HUES48 (cell line): ENCODE results near the gene JMY.

ENCODE experiments used
- H3K27ac ChIP-seq: one replicate; pipeline ENCODE4 v1.7.0; 2013; ENCODE audit warnings: low read depth, low read length, inconsistent platforms
- H3K27me3 ChIP-seq: 2 replicates; pipeline ENCODE4 v1.6.1; 2013; ENCODE audit warnings: mild to moderate bottlenecking, low read length; ENCODE audit not compliant: control insufficient read depth, insufficient read depth
- H3K36me3 ChIP-seq: 2 replicates; pipeline ENCODE4 v1.6.1; 2013; ENCODE audit warnings: low read length; ENCODE audit not compliant: control insufficient read depth, insufficient read depth
- H3K4me1 ChIP-seq: 2 replicates; pipeline ENCODE4 v1.6.1; 2013; ENCODE audit warnings: mild to moderate bottlenecking, low read length; ENCODE audit not compliant: control insufficient read depth, insufficient read depth
- H3K4me3 ChIP-seq: 2 replicates; pipeline ENCODE4 v1.5.1; 2013; ENCODE audit warnings: mild to moderate bottlenecking, low read depth, low read length
- H3K9ac ChIP-seq: 2 replicates; pipeline ENCODE4 v1.6.1; 2013; ENCODE audit warnings: mild to moderate bottlenecking, low read depth, low read length, moderate library complexity
- H3K9me3 ChIP-seq: 2 replicates; pipeline ENCODE4 v1.6.1; 2013; ENCODE audit warnings: low read length; ENCODE audit not compliant: control insufficient read depth, insufficient read depth

JMY gene

DNA sequence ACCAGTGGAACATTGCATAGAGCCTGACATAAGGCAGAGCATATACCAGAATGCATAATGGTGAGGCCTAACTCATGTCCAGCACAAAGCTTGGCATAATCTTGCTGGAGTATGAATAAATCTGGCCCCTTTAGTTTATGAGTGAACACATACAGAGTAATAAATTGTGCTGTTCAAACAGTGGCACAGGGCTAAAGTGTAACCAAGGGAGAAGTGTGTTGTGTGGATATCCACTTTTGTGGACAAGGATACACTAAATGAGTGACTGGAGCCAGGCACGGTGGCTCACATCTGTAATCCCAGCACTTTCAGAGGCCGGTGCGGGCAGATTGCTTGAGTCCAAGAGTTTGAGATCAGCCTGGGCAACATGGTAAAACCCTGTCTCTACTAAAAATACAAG lies 29.4 kb upstream of the JMY start:
- Histone ChIP-seq H3K27me3 (no peaks in the 10 kb centered on the region), H3K27ac (no peak overlapping the region), H3K4me1 (no peaks in the 10 kb centered on the region), H3K4me3 (no peak overlapping the region), H3K9ac (no peak overlapping the region), H3K36me3 (no peaks in the 10 kb centered on the region), H3K9me3 (no peaks in the 10 kb centered on the region)

DNA sequence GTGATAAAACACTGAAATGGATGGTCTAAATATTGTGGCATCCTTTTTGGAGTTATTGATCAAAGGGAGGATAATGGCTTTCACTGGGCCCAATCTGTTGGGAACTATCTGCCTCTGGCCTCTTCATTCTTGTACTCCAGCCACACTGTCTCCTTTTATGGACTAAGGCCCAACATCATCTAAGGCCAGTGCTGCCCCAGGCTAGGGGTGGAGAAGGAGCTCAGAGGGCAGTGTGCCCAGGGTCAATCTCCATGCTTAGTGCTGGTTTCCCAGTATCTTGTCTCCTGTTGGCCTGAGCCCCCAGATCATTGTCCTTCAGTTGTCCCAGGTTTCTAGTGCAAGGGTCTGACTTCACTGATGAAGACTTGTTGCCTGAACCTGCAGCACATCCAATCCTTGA lies 26.4 kb upstream of the JMY start:
- no peaks in the 10 kb centered on the region for H3K27me3 ChIP-seq
- H3K9me3 ChIP-seq, result no peaks in the 10 kb centered on the region
- H3K4me1 ChIP-seq, result no peaks in the 10 kb centered on the region
- no peak overlapping the region for H3K27ac ChIP-seq
- H3K4me3 ChIP-seq, result no peak overlapping the region
- no peak overlapping the region for H3K9ac ChIP-seq
- H3K36me3 ChIP-seq, result no peaks in the 10 kb centered on the region

DNA sequence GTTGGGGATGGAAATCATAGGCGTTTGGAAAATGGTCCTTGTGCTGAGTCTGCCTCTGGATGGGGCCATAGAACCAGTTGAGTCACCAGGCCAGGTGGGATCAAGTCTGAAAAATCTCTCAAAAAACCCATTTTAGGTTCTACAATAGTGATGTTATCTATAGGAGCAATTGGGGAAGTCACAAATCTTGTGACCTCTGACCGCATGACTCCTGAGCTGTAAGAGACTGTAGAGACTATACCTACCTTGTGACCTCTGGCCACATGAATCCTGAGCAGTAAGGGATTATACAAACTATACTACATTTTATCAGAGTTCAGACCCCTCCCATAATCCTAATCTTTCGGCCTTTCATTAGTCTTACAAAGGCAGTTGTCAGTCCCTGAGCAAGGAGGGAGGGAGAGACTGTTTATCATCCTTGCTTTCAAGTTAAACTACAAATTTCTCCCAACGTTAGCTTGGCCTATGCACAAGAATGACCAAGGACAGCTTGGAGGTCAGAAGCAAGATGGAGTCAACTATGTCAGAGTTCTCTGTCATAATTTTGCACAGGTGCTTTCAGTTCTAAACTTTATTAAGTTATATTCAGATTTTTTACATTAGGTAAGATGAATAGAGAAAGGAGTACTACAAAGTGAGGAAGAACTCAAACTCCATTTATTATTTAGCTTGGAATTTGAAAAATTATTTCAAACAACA lies 11.5 kb upstream of the JMY start:
- Histone ChIP-seq H3K27ac (no peak overlapping the region), H3K9ac (no peak overlapping the region), H3K4me1 (no peaks in the 10 kb centered on the region), H3K9me3 (no peaks in the 10 kb centered on the region), H3K27me3 (no peaks in the 10 kb centered on the region), H3K4me3 (no peak overlapping the region), H3K36me3 (no peaks in the 10 kb centered on the region)

DNA sequence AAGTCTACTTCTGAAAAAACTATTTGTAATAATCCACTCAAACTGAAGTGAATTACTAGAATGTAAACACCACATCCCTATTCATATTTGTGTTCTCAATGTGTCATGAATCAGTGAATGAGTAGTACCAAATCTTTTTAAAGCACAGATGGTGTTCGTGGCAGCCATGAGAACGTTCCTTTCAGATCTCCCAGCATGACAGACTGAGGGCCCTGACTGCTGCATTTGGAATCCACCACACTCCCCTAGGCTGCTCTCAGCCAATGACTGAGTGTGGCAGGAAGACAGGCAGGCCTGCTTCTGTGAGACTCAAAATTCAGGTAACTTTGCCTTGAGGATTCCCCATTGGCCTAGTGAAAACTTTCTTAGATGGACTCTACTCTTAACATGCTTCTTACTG lies 10.9 kb upstream of the JMY start:
- Histone ChIP-seq H3K9me3 (no peaks in the 10 kb centered on the region), H3K36me3 (no peaks in the 10 kb centered on the region), H3K4me1 (no peaks in the 10 kb centered on the region), H3K27me3 (no peaks in the 10 kb centered on the region), H3K27ac (no peak overlapping the region), H3K9ac (no peak overlapping the region), H3K4me3 (no peak overlapping the region)

DNA sequence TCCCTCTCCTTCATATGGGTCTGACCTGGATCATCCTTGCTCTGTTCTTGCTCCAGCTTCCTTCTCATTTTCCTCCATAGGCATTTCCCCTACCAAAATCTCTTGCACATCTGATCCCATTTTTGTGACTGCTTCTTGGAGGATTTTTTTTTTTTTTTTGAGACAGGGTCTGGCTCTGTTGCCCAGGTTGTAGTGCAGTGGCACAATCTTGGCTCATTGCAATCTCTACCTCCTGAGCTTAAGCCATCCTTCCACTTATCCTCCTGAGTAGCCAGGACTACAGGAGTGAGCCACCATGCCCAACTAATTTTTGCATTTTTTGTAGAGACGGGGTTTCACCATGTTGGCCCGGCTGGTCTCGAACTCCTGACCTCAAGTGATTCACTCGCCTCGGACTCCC lies 10.5 kb upstream of the JMY start:
- H3K9ac ChIP-seq, result no peak overlapping the region
- H3K9me3 ChIP-seq, result no peaks in the 10 kb centered on the region
- no peaks in the 10 kb centered on the region for H3K4me1 ChIP-seq
- H3K27me3 ChIP-seq, result no peaks in the 10 kb centered on the region
- H3K4me3 ChIP-seq, result no peak overlapping the region
- H3K27ac ChIP-seq, result no peak overlapping the region
- no peaks in the 10 kb centered on the region for H3K36me3 ChIP-seq

DNA sequence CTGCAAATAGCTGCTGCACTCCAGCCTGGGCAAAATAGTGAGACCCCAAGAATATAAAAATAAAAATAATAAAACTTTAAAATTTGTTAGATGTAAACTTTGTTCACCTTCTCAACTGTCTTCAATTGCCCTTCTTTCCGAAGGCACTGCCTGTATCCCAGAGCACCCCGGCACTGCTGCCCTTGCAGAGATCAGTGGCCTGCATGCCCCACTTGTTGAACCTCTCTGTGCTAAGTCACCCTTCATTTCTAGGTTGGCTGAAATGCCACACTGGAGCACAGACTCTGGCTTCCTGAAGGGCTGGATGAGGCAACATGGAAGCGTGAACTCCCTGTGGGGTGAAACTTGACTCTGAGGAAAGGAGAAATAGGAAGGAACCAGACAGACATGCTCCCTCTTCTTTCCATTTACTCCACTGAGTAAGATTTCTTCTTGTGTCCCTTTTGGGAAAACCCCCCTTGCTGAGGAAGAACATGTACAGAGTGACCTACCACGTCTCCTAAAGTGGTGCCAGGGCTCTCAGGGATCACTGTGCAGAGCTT lies 8.4 kb upstream of the JMY start:
- H3K9me3 ChIP-seq, result no peaks in the 10 kb centered on the region
- H3K27me3 ChIP-seq, result no peaks in the 10 kb centered on the region
- H3K9ac ChIP-seq, result no peak overlapping the region
- no peak overlapping the region for H3K4me3 ChIP-seq
- H3K27ac ChIP-seq, result no peak overlapping the region
- H3K36me3 ChIP-seq, result no peaks in the 10 kb centered on the region
- no peaks in the 10 kb centered on the region for H3K4me1 ChIP-seq

DNA sequence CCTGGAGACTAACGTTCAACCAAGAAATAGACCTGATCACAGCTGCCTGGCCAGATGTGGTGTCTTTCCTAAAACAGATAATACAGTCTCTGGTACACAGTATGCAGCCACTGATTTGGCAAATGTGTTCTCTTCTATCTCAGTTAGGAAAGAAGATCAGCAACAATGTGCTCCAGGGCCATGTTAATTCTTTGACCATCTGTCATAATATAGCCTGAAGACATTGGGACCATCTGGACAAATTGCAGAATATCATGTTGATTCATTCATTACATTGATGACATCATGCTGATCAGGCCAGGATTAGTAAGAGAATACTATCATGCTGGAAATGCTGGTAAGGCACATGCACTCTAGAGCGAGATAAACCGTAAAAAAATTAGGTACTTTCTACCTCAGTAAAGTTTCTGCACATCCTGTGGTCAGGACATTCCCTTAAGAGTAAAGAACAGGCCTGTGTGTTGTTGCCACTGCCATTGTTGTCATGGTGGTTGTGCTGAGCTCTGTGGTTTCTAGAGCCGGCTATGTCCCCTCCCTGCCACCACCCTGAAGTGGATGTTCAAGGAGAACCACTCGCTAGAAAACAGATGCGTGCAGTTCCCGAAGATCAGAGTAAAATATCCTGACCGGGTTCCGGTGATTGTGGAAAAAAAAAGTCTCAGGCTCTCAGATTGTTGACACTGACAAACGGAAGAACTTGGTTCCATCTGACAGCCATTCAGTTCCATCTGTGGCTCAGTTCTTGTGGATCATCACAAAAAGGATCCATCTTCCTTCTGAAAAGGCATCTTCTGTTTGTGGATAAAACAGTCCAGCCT lies 6.4 kb upstream of the JMY start:
- Histone ChIP-seq H3K27ac (no peak overlapping the region), H3K9me3 (no peaks in the 10 kb centered on the region), H3K36me3 (no peaks in the 10 kb centered on the region), H3K4me3 (no peak overlapping the region), H3K27me3 (no peaks in the 10 kb centered on the region), H3K4me1 (no peaks in the 10 kb centered on the region), H3K9ac (no peak overlapping the region)

DNA sequence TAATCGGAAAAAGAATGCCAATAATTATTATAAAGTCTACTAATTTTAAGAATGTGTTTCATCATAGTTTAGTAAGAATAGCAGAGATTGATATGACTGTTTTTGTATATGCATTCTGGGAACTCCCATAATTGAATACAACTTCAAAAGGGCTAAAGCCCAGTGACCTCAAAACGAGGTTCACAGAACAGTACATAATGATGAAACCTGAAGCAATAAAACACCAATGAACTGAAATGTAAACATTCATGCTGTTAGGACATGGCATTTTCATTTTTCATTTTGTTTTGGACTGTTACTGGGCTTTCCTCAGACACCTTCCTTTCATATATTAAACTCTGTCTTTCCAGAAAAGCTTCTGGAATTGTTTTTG lies 684 bp upstream of the JMY start:
- H3K9ac ChIP-seq, result peak overlapping the region; percentile 83
- no peaks in the 10 kb centered on the region for H3K27me3 ChIP-seq
- 0 out of 2 replicates have a peak, but pooled peaks cover 2% of the 10 kb centered on the region for H3K4me1 ChIP-seq
- no peaks in the 10 kb centered on the region for H3K9me3 ChIP-seq
- H3K27ac ChIP-seq, result peak overlapping the region; percentile 91
- peak overlapping the region; percentile 78 for H3K4me3 ChIP-seq
- no peaks in the 10 kb centered on the region for H3K36me3 ChIP-seq

DNA sequence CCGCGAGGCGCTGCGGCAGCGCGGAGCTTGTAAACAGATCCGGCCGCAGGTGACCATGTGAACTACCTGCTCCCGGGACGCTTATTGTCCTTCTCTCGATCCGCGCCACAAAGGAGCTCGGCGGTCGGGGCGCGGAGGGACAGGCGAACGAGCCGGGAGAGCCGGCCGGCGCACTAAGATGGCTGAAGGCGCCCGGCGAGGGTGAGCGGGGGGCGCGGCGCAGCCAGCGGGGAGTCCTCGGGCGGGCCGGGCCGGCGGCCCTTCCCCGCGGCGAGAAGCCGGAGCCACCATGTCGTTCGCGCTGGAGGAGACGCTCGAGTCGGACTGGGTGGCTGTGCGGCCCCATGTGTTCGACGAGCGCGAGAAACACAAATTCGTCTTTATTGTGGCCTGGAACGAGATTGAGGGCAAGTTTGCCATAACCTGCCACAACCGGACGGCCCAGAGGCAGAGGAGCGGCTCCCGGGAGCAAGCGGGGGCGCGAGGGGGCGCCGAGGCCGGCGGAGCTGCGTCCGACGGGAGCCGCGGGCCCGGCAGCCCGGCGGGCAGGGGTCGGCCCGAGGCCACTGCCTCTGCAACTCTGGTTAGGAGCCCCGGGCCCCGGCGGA lies 535 bp downstream of the JMY start:
- Histone ChIP-seq H3K27me3 (no peaks in the 10 kb centered on the region), H3K4me1 (peaks cover 12% of the 10 kb centered on the region; the same call in 1 of the 2 replicates), H3K9me3 (no peaks in the 10 kb centered on the region), H3K4me3 (peak overlapping the region; percentile 78), H3K36me3 (no peaks in the 10 kb centered on the region), H3K9ac (peak overlapping the region; percentile 75), H3K27ac (peak overlapping the region; percentile 91)

DNA sequence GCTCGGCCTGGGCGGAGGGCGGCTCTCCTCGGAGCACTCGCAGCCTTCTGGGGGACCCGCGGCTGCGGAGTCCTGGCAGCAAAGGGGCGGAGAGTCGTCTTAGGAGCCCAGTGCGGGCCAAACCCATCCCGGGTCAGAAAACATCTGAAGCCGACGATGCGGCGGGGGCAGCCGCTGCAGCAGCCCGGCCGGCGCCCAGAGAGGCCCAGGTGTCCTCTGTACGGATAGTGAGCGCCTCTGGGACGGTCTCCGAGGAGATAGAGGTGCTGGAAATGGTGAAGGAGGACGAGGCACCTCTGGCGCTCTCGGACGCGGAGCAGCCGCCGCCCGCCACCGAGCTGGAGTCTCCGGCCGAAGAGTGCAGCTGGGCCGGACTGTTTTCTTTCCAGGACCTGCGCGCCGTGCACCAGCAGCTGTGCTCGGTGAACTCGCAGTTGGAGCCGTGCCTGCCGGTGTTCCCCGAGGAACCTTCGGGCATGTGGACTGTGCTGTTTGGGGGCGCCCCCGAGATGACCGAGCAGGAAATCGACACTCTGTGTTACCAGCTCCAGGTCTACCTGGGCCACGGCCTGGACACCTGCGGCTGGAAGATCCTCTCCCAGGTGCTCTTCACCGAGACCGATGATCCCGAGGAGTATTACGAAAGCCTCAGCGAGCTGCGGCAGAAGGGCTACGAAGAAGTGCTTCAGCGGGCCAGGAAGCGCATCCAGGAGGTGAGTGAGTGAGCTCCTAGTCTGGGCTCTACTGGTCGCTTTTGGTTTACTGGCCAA lies 1.2 kb downstream of the JMY start:
- peak overlapping the region; percentile 78 for H3K4me3 ChIP-seq
- peak overlapping the region; percentile 91 for H3K27ac ChIP-seq
- H3K36me3 ChIP-seq, result no peaks in the 10 kb centered on the region
- peak overlapping the region; percentile 75 for H3K9ac ChIP-seq
- no peaks in the 10 kb centered on the region for H3K9me3 ChIP-seq
- peaks cover 19% of the 10 kb centered on the region; the same call in 1 of the 2 replicates for H3K4me1 ChIP-seq
- H3K27me3 ChIP-seq, result no peaks in the 10 kb centered on the region
